ENCODE data around the gene DES.

DES gene

DNA sequence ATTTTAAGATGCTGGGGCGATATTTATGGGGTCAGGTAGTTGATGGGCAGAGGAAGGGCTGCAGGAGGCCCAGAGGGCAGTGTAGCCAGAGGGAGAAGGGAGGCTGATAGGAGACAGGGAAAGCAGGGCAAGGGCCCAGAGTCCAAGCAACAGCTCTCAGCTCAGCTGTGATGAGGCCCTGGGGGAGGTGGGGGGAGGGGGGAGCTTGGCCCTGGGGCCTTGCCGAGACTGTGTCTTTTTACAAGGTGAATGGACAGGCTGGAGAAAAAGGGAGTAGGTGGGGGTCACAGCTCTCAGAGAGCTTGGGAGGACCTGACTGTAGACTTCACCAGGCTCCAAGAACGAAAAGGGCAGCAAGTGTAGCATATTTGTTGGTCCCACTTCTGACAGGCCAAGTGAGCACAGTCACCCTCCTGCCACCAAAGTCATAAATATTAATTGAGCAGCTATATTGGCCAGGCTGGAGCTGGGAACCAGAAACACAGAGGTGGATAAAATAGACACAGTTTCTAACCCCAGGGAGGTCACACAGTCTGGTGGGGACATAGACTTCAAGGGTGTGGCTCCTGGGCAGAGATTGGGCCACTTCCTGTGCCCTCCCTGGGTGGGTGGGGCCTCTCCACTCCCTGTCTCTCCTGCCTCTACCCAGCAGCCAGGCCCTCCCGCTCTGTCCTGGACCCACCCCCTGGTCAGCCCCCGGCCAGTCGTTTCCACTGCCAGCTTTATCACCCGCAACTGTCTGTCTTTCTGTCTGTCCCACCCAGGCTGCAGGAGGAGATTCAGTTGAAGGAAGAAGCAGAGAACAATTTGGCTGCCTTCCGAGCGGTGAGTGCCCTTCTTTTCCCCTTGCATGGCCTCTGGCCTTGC is 1.4 kb downstream of the DES start:
- no peak for DNase-seq (ENCODE audit: low read depth)

DNA sequence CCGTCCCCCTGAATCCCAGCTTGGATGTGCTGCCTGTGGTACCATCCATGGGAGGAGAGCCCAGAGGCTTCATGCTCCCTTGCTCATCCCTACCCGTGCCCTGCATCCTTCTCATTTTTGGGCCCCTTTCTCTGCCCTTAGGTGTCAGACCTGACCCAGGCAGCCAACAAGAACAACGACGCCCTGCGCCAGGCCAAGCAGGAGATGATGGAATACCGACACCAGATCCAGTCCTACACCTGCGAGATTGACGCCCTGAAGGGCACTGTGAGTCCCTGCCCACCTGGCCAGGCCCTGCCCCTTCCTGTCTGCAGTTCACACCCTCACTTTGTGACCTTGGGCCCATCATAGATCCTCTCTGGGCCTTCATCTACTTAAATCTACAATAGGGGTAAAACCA is 2.5 kb downstream of the DES start:
- DNase-seq (ENCODE audit: low read depth), result no peak

GRCh38 chr2:219421323-219421722 is 3.1 kb downstream of the DES start:
- no peak for DNase-seq (ENCODE audit: low read depth)

- no peak for DNase-seq (ENCODE audit: low read depth)
Measured at GRCh38 chr2:219422952-219423534, 4.9 kb downstream of the DES start.

DNA sequence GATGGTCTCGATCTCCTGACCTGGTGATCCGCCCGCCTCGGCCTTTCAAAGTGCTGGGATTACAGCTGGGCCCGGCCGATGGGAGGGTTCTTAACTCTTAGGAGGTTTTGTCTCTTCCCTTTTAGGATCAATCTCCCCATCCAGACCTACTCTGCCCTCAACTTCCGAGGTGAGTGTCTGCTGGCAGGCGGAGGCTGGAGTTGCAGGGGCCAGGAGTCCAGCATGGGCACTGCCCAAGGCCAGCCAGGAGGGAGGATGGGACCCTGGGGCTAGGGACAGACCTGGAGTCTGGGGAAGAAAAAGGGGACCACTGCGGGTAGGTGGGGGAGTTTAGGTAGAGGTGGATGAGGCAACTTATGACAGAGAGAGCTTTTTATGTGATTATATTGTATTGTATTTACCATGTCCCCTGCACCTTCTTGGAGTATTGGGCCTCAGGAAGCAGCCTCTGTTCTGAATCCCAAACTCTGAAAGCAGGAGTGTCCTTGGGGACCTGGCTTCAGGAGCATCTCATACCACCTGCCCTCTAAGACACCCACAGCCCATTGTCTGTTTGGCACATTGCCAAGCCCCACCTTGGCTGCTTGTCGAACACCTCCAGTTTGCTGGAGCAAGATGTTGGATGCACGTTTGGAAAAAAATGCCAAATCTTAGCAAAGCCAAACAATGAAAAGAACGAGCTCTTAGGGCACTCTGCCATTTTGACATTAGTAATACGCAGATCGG is 5.6 kb downstream of the DES start:
- no peak for DNase-seq (ENCODE audit: low read depth)

DNA sequence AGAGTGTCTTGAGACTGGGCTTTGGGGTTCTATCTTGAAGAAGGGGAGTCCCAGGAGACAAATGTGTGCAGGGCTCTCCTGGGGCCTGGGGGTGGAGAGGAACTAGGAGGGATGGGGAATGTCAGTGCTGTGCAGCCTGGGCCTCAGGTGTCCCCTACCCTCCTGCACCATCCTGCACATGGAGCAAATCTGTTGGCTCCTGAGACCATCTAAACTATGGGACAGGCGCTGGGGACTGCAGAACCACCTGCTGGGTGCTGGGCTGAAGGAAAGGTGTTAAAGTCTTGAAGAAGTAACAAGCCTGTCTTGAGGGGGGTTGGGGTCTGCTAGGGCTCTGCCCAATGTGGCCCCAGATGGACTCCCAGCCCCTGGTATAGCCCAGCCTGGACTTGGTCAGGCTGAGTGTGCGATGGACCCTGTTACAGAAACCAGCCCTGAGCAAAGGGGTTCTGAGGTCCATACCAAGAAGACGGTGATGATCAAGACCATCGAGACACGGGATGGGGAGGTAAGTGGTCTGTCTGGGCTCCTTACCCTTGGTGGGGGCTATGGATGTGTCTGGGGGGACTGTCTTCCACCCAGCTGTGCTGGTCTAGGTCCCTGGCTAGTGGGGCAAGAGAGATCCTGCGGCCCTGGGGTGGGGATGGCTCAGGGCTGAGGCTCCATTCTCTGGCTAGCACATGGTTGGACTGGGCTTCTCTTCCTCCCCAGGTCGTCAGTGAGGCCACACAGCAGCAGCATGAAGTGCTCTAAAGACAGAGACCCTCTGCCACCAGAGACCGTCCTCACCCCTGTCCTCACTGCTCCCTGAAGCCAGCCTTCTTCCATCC is 7.3 kb downstream of the DES start:
- no peak for DNase-seq (ENCODE audit: low read depth)

- DNase-seq (ENCODE audit: low read depth), result no peak
Measured at GRCh38 chr2:219426068-219426443, 7.9 kb downstream of the DES start.

DNA sequence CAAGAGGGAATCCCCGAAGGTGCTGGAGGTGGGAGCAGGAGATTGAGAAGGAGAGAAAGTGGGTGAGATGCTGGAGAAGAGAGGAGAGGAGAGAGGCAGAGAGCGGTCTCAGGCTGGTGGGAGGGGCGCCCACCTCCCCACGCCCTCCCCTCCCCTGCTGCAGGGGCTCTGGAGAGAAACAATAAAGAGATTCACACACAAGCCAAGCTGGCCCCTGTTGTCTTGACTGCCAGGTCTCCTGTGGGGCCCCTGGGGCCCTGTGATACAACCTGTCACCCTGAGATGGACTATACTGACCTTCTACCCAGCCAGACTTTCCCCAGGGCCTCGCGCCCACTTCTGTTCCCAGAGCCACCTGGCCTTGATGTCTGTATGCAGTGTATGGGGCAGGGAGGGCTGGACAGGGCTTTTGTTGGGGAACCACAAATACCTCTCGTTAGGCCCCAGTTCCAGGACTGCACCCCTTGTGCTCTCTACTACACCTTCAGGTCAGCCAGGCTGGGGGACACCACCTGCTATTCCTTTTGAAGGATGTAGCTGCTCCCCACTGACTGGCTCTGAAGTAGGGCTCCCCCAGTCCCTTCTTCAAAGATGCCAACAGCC is 8.5 kb downstream of the DES start:
- no peak for DNase-seq (ENCODE audit: low read depth)

DNA sequence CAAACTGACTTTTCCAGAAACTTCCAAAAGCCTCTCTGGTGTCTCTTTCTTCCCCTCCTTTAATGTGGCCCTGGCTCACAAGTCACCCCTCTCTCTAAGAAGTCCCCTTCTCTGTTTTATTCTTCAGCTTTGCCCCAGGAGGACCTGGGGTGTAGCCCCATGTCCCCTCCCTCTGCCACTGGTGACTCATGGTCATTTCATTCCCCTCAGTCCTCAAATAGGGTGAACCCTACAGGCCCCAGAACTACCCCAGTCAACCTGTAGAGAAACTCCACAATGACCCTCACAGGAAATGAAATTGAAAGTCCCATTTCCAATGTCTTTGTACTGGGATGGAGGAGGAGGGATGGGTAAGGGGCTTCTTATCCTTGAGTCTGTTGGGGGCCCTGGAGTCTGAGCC is 10.3 kb downstream of the DES start:
- DNase-seq (ENCODE audit: low read depth), result no peak

- DNase-seq (ENCODE audit: low read depth), result no peak
Measured at GRCh38 chr2:219429958-219430606, 11.9 kb downstream of the DES start.

DNA sequence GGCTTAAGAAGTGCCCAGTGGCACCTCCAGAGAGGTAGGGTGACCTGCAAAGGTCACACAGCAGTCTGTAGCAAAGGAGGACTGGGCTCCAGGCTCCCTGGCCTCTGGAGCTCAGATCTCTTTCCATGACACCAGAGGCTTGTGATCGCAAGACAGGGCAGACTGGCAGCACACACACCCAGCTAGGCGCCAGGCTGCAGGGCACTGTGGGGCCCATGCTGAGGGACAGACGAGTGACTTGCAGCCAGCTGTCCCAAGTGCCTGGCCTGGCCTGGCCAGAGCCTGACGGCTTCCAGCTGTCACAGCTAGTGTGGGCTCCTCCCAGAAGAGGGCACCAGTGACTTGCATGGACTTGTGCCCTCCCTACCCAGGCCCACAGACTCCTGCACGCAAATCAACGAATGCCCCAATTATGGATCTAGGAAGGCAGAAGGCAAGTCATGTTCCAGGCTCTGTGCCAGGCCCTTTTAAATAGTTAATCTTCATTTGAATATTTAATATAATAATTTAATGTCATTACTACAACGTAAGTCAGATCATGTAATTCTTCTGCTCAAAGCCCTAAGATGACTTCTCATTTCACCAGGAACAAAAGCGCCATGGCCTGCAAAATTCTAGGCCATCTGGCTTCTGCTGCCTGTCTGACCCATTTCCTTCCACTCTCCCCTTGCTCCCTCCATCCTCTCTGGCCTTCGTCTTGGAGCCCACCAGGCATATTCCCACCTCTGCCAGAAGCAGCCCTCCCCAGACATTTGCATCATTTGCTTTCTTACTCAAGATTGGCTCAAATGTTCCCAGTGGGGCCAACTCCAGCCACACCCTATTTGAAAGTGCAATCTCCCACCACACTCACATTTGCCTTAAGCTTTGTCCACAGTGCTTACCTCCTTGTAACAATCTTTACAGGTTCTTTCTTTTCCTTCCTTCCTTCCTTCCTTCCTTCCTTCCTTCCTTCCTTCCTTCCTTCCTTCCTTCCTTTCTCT is 12.7 kb downstream of the DES start:
- DNase-seq (ENCODE audit: low read depth), result no peak

GRCh38 chr2:219433666-219434467 is 15.7 kb downstream of the DES start:
- no peak for DNase-seq (ENCODE audit: low read depth)

GRCh38 chr2:219434468-219434717 is 16.2 kb downstream of the DES start:
- DNase-seq (ENCODE audit: low read depth), result no peak

DNA sequence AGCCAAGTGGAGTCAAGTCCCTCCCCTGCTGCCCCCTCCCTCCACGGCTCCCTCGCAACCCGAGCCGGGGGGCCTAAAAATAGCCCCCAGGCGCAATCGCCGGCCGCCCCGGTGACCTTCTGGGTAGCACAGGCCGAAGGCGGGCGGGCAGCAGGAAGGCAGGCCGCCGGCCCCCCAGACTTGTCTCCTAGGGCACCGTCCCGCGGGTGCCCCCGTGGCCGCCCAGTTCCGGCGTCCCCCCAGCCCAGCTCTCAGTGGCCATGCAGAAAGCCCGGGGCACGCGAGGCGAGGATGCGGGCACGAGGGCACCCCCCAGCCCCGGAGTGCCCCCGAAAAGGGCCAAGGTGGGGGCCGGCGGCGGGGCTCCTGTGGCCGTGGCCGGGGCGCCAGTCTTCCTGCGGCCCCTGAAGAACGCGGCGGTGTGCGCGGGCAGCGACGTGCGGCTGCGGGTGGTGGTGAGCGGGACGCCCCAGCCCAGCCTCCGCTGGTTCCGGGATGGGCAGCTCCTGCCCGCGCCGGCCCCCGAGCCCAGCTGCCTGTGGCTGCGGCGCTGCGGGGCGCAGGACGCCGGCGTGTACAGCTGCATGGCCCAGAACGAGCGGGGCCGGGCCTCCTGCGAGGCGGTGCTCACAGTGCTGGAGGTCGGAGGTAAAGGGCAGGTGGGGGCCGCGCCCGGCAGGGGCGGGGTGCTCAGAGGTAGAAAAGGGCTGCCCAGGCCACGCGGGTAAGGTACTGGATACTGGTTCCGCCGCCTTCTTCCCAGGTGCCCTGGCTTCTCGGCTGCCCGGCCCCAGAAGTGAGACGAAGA is 16.7 kb downstream of the DES start, which contains the start of gene SPEG:
TSS of gene SPEG (plus strand) at position 126 of the 808 bp plus-strand sequence. CDS start at position 261, 135 bp downstream.
- DNase-seq (ENCODE audit: low read depth), result no peak

- DNase-seq (ENCODE audit: low read depth), result no peak
Measured at GRCh38 chr2:219435701-219436100, 17.5 kb downstream of the DES start.

DNA sequence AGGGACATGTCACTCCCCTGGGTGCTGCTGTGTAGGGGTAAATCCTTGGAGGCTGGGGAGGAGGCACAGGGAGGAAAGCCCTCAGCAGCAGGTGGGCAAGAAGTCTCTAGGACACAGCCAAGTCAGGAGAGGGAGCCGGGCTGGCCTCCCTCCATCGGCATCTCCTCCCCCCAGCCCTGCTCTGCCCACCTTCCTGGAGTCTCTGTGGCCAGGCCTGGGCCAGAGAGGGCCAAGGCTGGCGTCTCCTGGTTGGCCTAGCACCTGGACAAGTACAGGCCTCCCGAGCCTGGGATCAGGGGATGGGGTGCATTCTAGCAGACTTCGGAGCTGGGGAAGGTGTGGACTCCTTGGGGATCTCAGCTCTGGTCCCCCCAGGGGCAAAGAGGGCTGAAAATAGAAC is 18.3 kb downstream of the DES start:
- DNase-seq (ENCODE audit: low read depth), result no peak

DNA sequence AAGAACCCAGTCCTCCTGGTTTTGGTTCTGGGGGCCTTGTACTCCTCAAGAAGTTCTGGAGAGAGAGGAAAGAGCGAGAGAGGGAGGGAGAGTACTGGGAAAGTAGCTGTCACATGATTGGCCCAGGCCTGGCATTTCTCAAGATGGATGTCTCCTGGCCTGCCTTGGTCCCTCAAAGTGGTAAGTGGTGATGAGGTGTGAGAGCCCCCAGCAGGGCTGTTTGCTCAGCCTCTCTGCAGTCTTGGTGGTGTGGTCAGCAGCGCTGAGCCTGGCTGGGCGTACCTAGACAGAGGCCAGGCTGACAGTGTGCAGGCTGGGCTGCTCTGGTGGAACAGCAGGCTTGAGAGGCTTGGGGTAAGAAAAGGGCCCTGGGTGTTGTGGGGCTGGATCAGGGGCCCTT is 19.0 kb downstream of the DES start:
- no peak for DNase-seq (ENCODE audit: low read depth)

GRCh38 chr2:219437690-219438206 is 19.6 kb downstream of the DES start:
- no peak for DNase-seq (ENCODE audit: low read depth)
